ENCODE results near the gene BAIAP2.

BAIAP2 gene

GRCh38 chr17:81034779-81035520, at the start of gene BAIAP2:
Gene BAIAP2 (plus strand): TSS chr17:81035151. CDS start chr17:81035255, 104 bp downstream.
- peak; percentile 66 for DNase-seq

- DNase-seq, result no peak
Measured at GRCh38 chr17:80986046-80986445, 48.9 kb upstream of the BAIAP2 start.

GRCh38 chr17:80986816-80987475, 48.0 kb upstream of the BAIAP2 start:
- DNase-seq, result no peak

GRCh38 chr17:80987941-80988461, 47.0 kb upstream of the BAIAP2 start:
- DNase-seq, result no peak

GRCh38 chr17:80989586-80989913, 45.4 kb upstream of the BAIAP2 start:
- no peak for DNase-seq

- DNase-seq, result no peak
Measured at GRCh38 chr17:80990921-80991644, 43.9 kb upstream of the BAIAP2 start.

- DNase-seq, result peak; percentile 6
Measured at GRCh38 chr17:80991645-80992076, 43.3 kb upstream of the BAIAP2 start, which contains the start of gene CHMP6. Gene CHMP6 (plus strand): TSS chr17:80991841. CDS start chr17:80991919, 78 bp downstream.

GRCh38 chr17:80992077-80992947, 42.6 kb upstream of the BAIAP2 start:
- DNase-seq, result no peak

- no peak for DNase-seq
Measured at GRCh38 chr17:80992948-80993624, 41.9 kb upstream of the BAIAP2 start.

GRCh38 chr17:80995131-80995530, 39.8 kb upstream of the BAIAP2 start:
- DNase-seq, result no peak

- no peak for DNase-seq
Measured at GRCh38 chr17:80996422-80997305, 38.3 kb upstream of the BAIAP2 start.

- no peak for DNase-seq
Measured at GRCh38 chr17:80997424-80998117, 37.4 kb upstream of the BAIAP2 start.

- DNase-seq, result no peak
Measured at GRCh38 chr17:80998118-80998747, 36.7 kb upstream of the BAIAP2 start.

GRCh38 chr17:80998748-80999535, 36.0 kb upstream of the BAIAP2 start:
- DNase-seq, result no peak

GRCh38 chr17:80999536-81000333, 35.2 kb upstream of the BAIAP2 start:
- DNase-seq, result no peak

GRCh38 chr17:81000334-81000630, 34.7 kb upstream of the BAIAP2 start:
- no peak for DNase-seq

GRCh38 chr17:81000631-81001357, 34.2 kb upstream of the BAIAP2 start:
- DNase-seq, result no peak

GRCh38 chr17:81002013-81002384, 33.0 kb upstream of the BAIAP2 start:
- no peak for DNase-seq
